Thyroid gland (tissue), 4 donors: ENCODE data around the gene WDTC1. TPM values are rescaled to one million over a fixed set of nuclear protein-coding genes. Genes with fewer than 3 reads are reported as not detected.

ENCODE experiments used
- DNase-seq, 2 donors: peaks; one replicate each; pipeline ENCODE4 v3.0.0-alpha.2; 2019
- H3K27ac ChIP-seq, 3 donors: fragments of 200-600 bp; sonication (generic); 1 replicate in 2 of 3; 2 replicates in 1 of 3; pipeline ENCODE4 v1.5.1; 2016 to 2019; ENCODE audit warnings: mild to moderate bottlenecking in 1 of 3, moderate library complexity in 1 of 3
- H3K27me3 ChIP-seq: fragments of 200-600 bp; sonication (generic); one replicate; pipeline ENCODE4 v1.5.1; 2019
- H3K36me3 ChIP-seq, 2 donors: fragments of 200-600 bp; sonication (generic); one replicate each; pipeline ENCODE4 v1.5.1; 2016 to 2019
- H3K4me1 ChIP-seq, 2 donors: fragments of 200-600 bp; sonication (generic); one replicate each; pipeline ENCODE4 v1.5.1; 2017 to 2019
- H3K4me3 ChIP-seq, 3 donors: fragments of 200-600 bp; sonication (generic); replicated peaks in 1 of 3; 1 replicate in 2 of 3; 2 replicates in 1 of 3; pipeline ENCODE4 v1.5.1; 2016; ENCODE audit warnings: mild to moderate bottlenecking in 1 of 3
- H3K9me3 ChIP-seq: fragments of 200-600 bp; sonication (generic); one replicate; pipeline ENCODE4 v1.5.1; 2017
- CTCF ChIP-seq, 6 experiments: fragments of 200-600 bp in 3 of 6; fragments of 450-650 bp in 3 of 6; sonication (generic) in 3 of 6; IDR thresholded peaks; one replicate each; pipeline ENCODE4 v1.5.1; 2016 to 2019; ENCODE audit warnings: antibody characterized with exemption in 6 of 6, mild to moderate bottlenecking in 2 of 6, inconsistent platforms in 1 of 6, moderate library complexity in 1 of 6
- POLR2A ChIP-seq, 2 donors: fragments of 450-650 bp; IDR thresholded peaks; one replicate each; pipeline ENCODE4 v1.6.1; 2017; ENCODE audit warnings: antibody characterized with exemption in 2 of 2, mild to moderate bottlenecking in 2 of 2, moderate library complexity in 1 of 2
- whole genome bisulfite sequencing, 2 donors: methylation state at CpG; one replicate each; pipeline ENCODE4 v1.1.5; 2017; 5-methylcytosine and 5-hydroxymethylcytosine counted together
- intact Hi-C: fragments of 100-400 bp; cut with DNase I; formaldehyde crosslinking; loops from one replicate; pipeline ENCODE4 v1.15.1; 2023
- total RNA-seq, 4 donors: library from RNA; depleted of rRNA; stranded (reverse); fragments of >200 nt; gene quantifications; one replicate each; pipeline ENCODE4 v1.2.3, GENCODE V29; 2016

Gene WDTC1
- total RNA-seq, 4 donors from 2014 or later = 46.1 to 66.6 (median 48.1) TPM

DNA sequence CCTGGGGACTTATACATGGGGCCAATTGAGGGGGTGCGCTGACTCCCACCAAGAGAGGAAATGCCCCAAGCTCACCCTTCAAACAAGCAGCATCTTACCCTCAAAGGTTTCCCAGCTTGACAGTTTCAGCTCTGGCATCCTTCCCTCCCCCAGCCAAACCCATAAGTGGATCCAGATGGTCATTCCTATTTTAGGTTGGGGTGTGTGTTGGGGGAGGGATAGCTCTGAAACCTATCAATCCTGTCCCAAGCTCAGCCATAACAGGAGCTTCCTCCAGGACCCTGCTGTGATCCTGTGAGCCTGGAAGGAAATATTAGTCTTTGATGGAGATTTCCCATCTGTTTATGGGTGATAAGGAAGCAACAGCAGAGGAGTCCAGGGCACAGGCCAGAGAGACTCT, 84.2 kb downstream of the WDTC1 start:
- H3K27ac ChIP-seq = no peak overlapping the region
- no peak for DNase-seq
- TF ChIP-seq POLR2A (IDR thresholded peaks at IDR 0.05) = no peak
- TF ChIP-seq CTCF (IDR thresholded peaks at IDR 0.05) = no peak
- no peaks in the 10 kb centered on the region for H3K9me3 ChIP-seq
- peaks cover 8 to 9% of the 10 kb centered on the region in 2 donors for H3K4me1 ChIP-seq
- H3K4me3 ChIP-seq = no peak overlapping the region
- intact Hi-C loops = no loop called here
- no peaks in the 10 kb centered on the region for H3K36me3 ChIP-seq
- H3K27me3 ChIP-seq = no peaks in the 10 kb centered on the region
- 47 to 73% methylated on average over 1 of the region's 1 CpG for WGBS, 2 donors

DNA sequence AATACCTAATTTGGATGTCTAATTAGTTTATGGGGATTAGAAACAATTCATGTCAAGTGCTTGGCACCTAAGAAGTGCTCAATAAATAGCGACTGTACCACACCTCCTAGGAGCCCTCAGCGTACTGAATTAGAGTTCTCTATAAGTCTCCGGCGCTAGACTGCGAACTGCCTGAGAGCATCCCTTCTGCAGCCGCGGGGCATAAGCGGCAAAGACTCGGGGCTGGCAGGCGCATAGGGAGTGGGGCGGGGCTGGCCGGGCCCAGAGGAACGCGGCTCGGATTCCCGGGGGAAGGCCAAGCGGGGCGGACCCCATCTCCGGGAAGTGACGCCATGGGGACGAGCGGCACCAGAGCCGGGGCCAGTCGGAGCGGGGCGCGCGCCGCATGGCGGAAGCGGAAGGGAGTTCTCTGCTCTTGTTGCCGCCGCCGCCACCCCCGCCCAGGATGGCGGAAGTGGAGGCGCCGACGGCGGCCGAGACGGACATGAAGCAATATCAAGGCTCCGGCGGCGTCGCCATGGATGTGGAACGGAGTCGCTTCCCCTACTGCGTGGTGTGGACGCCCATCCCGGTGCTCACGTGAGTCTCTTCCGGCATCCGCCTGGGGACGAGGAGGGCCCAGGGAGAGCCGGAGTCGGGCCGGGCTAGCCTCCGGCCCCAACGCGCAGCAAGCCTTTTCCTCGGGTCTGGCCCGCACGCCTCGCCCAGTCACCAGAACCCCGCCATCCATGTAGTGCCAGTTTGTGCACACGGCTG, 87.6 kb downstream of the WDTC1 start, which contains the start of gene TMEM222:
TSS of gene TMEM222 (plus strand) at position 351 of the 756 bp plus-strand sequence. CDS start at position 386, 35 bp downstream.
- peak within 1 kb of the TSS; percentile 84 to 94 (median 89) for H3K4me3 ChIP-seq
- H3K4me1 ChIP-seq = peaks cover 10 to 13% of the 10 kb centered on the region in 2 donors
- no peaks in the 10 kb centered on the region for H3K9me3 ChIP-seq
- peak within 1 kb of the TSS; percentile 56 to 81 (median 81) for H3K27ac ChIP-seq
- intact Hi-C loops = no loop called here
- TF ChIP-seq CTCF (IDR thresholded peaks at IDR 0.05) (peak in 2 of 6 experiments; percentile 1 to 36), POLR2A (IDR thresholded peaks at IDR 0.05) (peak; percentile 38 to 68)
- peaks cover 0 to 11% of the 10 kb centered on the region in 2 donors for H3K36me3 ChIP-seq
- WGBS, 2 donors = 0% methylated on average over 9 to 28 of the region's 67 CpGs
- H3K27me3 ChIP-seq = no peaks in the 10 kb centered on the region
- peak; percentile 98 for DNase-seq

DNA sequence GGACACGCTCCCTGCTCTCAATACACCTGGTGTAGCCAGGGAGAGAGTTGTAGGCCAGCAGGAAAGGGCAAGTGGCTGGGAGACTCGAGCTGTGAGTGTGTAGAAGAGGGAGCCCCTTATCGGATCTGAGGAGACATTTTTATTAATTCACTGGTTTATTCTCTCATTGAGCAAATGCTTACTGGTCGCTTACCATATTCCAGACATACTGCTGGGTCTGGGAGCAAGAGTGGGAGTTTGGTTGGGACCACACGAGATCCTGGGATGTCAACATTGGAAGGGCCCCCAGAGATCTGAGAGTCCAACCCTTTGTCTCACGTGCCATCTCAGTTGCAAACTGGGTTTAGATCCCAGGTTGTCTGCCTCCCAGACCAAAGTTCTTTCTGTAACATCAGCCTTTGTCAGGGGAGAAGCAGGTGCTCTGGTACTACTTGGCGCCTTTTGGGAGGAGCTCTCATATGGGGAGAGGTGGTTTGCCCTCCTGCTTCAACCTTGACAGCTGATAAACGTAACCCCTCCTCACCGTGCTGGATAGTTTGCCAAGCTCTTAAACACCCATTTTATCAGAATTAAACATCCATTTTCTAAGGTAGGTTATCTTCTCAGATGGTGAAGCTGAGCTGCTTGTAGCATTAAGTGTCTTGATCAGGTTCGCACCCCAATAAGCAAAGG, 88.3 kb downstream of the WDTC1 start:
- H3K9me3 ChIP-seq = no peaks in the 10 kb centered on the region
- TF ChIP-seq POLR2A (IDR thresholded peaks at IDR 0.05) = no peak
- no peak for TF ChIP-seq CTCF (IDR thresholded peaks at IDR 0.05)
- no peaks in the 10 kb centered on the region for H3K27me3 ChIP-seq
- intact Hi-C loops = no loop called here
- no peak for DNase-seq
- peak overlapping the region; percentile 84 to 94 (median 89) for H3K4me3 ChIP-seq
- peak overlapping the region; percentile 56 to 81 (median 81) for H3K27ac ChIP-seq
- 11 to 12% methylated on average over 8 to 10 of the region's 10 CpGs for WGBS, 2 donors
- H3K4me1 ChIP-seq = peaks cover 10 to 13% of the 10 kb centered on the region in 2 donors
- peaks cover 0 to 11% of the 10 kb centered on the region in 2 donors for H3K36me3 ChIP-seq

GRCh38 chr1:27325286-27325685, 90.9 kb downstream of the WDTC1 start:
- Histone ChIP-seq H3K4me1 (peaks cover 10 to 13% of the 10 kb centered on the region in 2 donors), H3K9me3 (no peaks in the 10 kb centered on the region), H3K4me3 (no peak overlapping the region), H3K36me3 (peaks cover 0 to 11% of the 10 kb centered on the region in 2 donors), H3K27me3 (no peaks in the 10 kb centered on the region), H3K27ac (no peak overlapping the region)
- no peak for DNase-seq
- 91 to 99% methylated on average over 12 to 15 of the region's 15 CpGs for WGBS, 2 donors
- no peak for TF ChIP-seq POLR2A (IDR thresholded peaks at IDR 0.05)
- no peak for TF ChIP-seq CTCF (IDR thresholded peaks at IDR 0.05)
- intact Hi-C loops = no loop called here

DNA sequence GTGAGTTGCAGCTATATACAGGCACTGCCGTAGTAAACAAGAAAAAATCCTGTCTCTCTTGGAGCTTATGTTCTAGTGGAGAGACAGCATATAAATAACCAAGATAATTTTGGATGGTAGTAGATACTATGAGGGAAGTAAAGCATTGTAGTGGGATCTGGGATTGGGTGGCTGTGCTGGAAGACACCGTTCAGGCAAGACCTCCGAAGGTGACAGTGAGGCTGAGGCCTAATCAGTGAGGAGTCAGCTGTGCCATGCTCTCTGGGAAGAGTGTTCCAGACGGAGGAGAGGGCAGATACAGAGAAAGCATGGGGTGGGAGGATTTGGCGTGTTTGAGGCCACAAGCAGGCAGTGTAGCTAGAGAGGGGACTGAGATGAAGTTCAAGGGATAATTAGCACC, 93.5 kb downstream of the WDTC1 start:
- DNase-seq = no peak
- Histone ChIP-seq H3K27me3 (no peaks in the 10 kb centered on the region), H3K4me3 (no peak overlapping the region), H3K36me3 (peaks cover 0 to 24% of the 10 kb centered on the region in 2 donors), H3K9me3 (no peaks in the 10 kb centered on the region), H3K4me1 (peaks cover 8 to 11% of the 10 kb centered on the region in 2 donors), H3K27ac (no peak overlapping the region)
- intact Hi-C loops = no loop called here
- TF ChIP-seq POLR2A (IDR thresholded peaks at IDR 0.05) (no peak), CTCF (IDR thresholded peaks at IDR 0.05) (no peak)
- WGBS, 2 donors = 87 to 90% methylated on average over 5 of the region's 5 CpGs
